ENCODE results near the gene GOLGB1.

GRCh38 chr3:121692010-121692699, 57.4 kb downstream of the GOLGB1 start:
- TF ChIP-seq POLR2A (IDR thresholded peaks at IDR 0.05), result no peak
- TF ChIP-seq CTCF (IDR thresholded peaks at IDR 0.05), result no peak
